Osteocyte (in vitro differentiated cells): ENCODE data around the gene PDE10A. TPM values are rescaled to one million over a fixed set of nuclear protein-coding genes. Genes with fewer than 3 reads are reported as not detected.

ENCODE experiments used
- DNase-seq: peaks from one replicate; pipeline ENCODE4 v3.0.0; 2021; ENCODE audit warnings: mixed read lengths; ENCODE audit not compliant: unreplicated experiment; ENCODE audit errors: extremely low spot score
- H3K27ac Mint-ChIP-seq: one replicate; pipeline ENCODE4 v1.8.0; 2021; ENCODE audit warnings: mild to moderate bottlenecking, mixed read lengths; ENCODE audit not compliant: unreplicated experiment
- H3K27me3 Mint-ChIP-seq: one replicate; pipeline ENCODE4 v1.8.0; 2021; ENCODE audit warnings: mixed read lengths; ENCODE audit not compliant: unreplicated experiment
- H3K36me3 Mint-ChIP-seq: one replicate; pipeline ENCODE4 v1.8.0; 2021; ENCODE audit warnings: mixed read lengths; ENCODE audit not compliant: unreplicated experiment
- H3K4me1 Mint-ChIP-seq: one replicate; pipeline ENCODE4 v1.8.0; 2021; ENCODE audit warnings: mixed read lengths; ENCODE audit not compliant: unreplicated experiment
- H3K4me3 Mint-ChIP-seq: one replicate; pipeline ENCODE4 v1.8.0; 2021; ENCODE audit warnings: mild to moderate bottlenecking, moderate library complexity, mixed read lengths; ENCODE audit not compliant: unreplicated experiment
- H3K9me3 Mint-ChIP-seq: one replicate; pipeline ENCODE4 v1.8.0; 2021; ENCODE audit warnings: mixed read lengths; ENCODE audit not compliant: unreplicated experiment
- CTCF ChIP-seq: fragments of 200-600 bp; sonication (generic); IDR thresholded peaks from 2 replicates; pipeline ENCODE4 v1.5.0; 2021; ENCODE audit warnings: antibody characterized with exemption, mild to moderate bottlenecking, moderate library complexity
- total RNA-seq: library from RNA; stranded (reverse); gene quantifications from 2 replicates; pipeline ENCODE4 v1.2.1, GENCODE V29; 2021

PDE10A gene
- total RNA-seq, 1 donor from 2014 or later: 9.8 TPM

GRCh38 chr6:165446331-165446730 lies 216.7 kb downstream of the PDE10A start:
- no peak overlapping the region for H3K27ac Mint-ChIP-seq
- no peaks in the 10 kb centered on the region for H3K27me3 Mint-ChIP-seq
- no peaks in the 10 kb centered on the region for H3K9me3 Mint-ChIP-seq
- peaks cover 2% of the 10 kb centered on the region for H3K36me3 Mint-ChIP-seq
- DNase-seq: no peak
- H3K4me3 Mint-ChIP-seq: no peak overlapping the region
- TF ChIP-seq CTCF: no peak
- H3K4me1 Mint-ChIP-seq: no peaks in the 10 kb centered on the region

- no peak for DNase-seq
- Mint-ChIP-seq H3K36me3 (peaks cover 2% of the 10 kb centered on the region), H3K4me1 (peaks cover 4% of the 10 kb centered on the region), H3K9me3 (no peaks in the 10 kb centered on the region), H3K4me3 (no peak overlapping the region), H3K27me3 (no peaks in the 10 kb centered on the region), H3K27ac (no peak overlapping the region)
- TF ChIP-seq CTCF: no peak
Observed at GRCh38 chr6:165443462-165443861, 219.6 kb downstream of the PDE10A start.

GRCh38 chr6:165441181-165441580 lies 221.9 kb downstream of the PDE10A start:
- no peak overlapping the region for H3K27ac Mint-ChIP-seq
- H3K36me3 Mint-ChIP-seq: peaks cover 2% of the 10 kb centered on the region
- no peaks in the 10 kb centered on the region for H3K9me3 Mint-ChIP-seq
- H3K4me1 Mint-ChIP-seq: peaks cover 4% of the 10 kb centered on the region
- no peak overlapping the region for H3K4me3 Mint-ChIP-seq
- DNase-seq: no peak
- TF ChIP-seq CTCF: no peak
- no peaks in the 10 kb centered on the region for H3K27me3 Mint-ChIP-seq

- no peak for DNase-seq
- H3K4me3 Mint-ChIP-seq: no peak overlapping the region
- H3K9me3 Mint-ChIP-seq: no peaks in the 10 kb centered on the region
- no peak overlapping the region for H3K27ac Mint-ChIP-seq
- peaks cover 4% of the 10 kb centered on the region for H3K4me1 Mint-ChIP-seq
- H3K36me3 Mint-ChIP-seq: peaks cover 2% of the 10 kb centered on the region
- TF ChIP-seq CTCF: peak; percentile 64
- H3K27me3 Mint-ChIP-seq: no peaks in the 10 kb centered on the region
Observed at GRCh38 chr6:165439928-165440554, 223.0 kb downstream of the PDE10A start.

- H3K36me3 Mint-ChIP-seq: no peaks in the 10 kb centered on the region
- H3K9me3 Mint-ChIP-seq: peaks cover 3% of the 10 kb centered on the region
- H3K4me1 Mint-ChIP-seq: no peaks in the 10 kb centered on the region
- H3K27me3 Mint-ChIP-seq: no peaks in the 10 kb centered on the region
- no peak for DNase-seq
- no peak overlapping the region for H3K4me3 Mint-ChIP-seq
- no peak overlapping the region for H3K27ac Mint-ChIP-seq
- TF ChIP-seq CTCF: no peak
Observed at GRCh38 chr6:165426892-165427291, 236.1 kb downstream of the PDE10A start.
